ENCODE measurements around the gene CRYL1.

- no peak for TF ChIP-seq YY1 (IDR thresholded peaks at IDR 0.05; ENCODE audit: low read depth, low read length)
- TF ChIP-seq EZH2 (IDR thresholded peaks at IDR 0.05; ENCODE audit: low read depth, low read length, severe bottlenecking): no peak
- TF ChIP-seq BCL11A (IDR thresholded peaks at IDR 0.05; ENCODE audit: low read depth in 2 of 2, low read length in 2 of 2): no peak
- TF ChIP-seq CTCF (IDR thresholded peaks at IDR 0.05; ENCODE audit: control extremely low read depth in 1 of 3, insufficient read depth in 1 of 3, low read depth in 1 of 3, low read length in 3 of 3): no peak
- no peak for TF ChIP-seq EP300 (IDR thresholded peaks at IDR 0.05; ENCODE audit: borderline replicate concordance in 1 of 2, low read depth in 2 of 2, low read length in 2 of 2)
- no peak for TF ChIP-seq POLR2A (IDR thresholded peaks at IDR 0.05; ENCODE audit: control extremely low read depth in 1 of 2, low read depth in 2 of 2, low read length in 2 of 2)
- no peak for TF ChIP-seq POU5F1 (IDR thresholded peaks at IDR 0.05; ENCODE audit: low read depth, low read length)
- TF ChIP-seq SIX5 (IDR thresholded peaks at IDR 0.05; ENCODE audit: low read depth, low read length): no peak
- no peak for TF ChIP-seq TAF1 (IDR thresholded peaks at IDR 0.05; ENCODE audit: low read depth, low read length)
- TF ChIP-seq CBX5 (IDR thresholded peaks at IDR 0.05; ENCODE audit: low read depth, low read length): no peak
- TF ChIP-seq USF2 (IDR thresholded peaks at IDR 0.05; ENCODE audit: low read length): no peak
Measured at GRCh38 chr13:20431687-20432384, 93.8 kb downstream of the CRYL1 start.
